DMS79 (cell line): ENCODE results near the gene ATOH8.
A peak's percentile ranks its signal among the peaks of the same experiment; 100 is the strongest.

Source experiments
- DNase-seq: peaks from one replicate; lab custom pipeline; 2025; lab: John Stamatoyannopoulos, UW

The ATOH8 gene

DNA sequence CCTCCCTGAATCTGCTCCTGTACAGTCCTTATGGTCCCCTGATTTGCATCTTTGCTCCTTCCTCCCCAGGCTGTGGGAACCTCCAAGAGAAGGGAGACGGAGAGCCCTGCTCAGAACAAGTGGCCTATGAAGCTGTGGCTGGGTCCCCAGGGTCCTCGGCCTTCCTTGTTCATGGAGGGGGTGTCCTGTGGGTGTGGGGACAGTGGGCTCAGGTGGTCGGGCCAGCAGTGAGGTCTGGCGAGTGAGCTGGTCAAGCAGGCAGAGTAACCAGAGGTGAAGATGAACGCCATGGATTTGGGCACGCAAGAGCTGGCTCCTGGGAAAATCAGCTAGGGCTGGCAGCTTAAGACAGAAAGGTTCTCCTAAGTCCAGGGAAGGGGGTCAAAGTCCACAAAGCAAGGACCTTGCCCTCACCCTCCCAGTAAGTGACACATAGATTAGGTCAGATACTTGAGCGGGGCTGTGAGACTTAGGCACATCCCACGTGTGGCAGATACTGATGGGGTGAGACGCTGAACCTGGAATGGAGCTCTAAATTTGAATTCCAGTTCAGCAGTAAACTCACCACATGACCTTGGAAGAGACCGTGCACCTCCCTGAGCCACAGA is 34.8 kb upstream of the ATOH8 start:
- DNase-seq = no peak

DNA sequence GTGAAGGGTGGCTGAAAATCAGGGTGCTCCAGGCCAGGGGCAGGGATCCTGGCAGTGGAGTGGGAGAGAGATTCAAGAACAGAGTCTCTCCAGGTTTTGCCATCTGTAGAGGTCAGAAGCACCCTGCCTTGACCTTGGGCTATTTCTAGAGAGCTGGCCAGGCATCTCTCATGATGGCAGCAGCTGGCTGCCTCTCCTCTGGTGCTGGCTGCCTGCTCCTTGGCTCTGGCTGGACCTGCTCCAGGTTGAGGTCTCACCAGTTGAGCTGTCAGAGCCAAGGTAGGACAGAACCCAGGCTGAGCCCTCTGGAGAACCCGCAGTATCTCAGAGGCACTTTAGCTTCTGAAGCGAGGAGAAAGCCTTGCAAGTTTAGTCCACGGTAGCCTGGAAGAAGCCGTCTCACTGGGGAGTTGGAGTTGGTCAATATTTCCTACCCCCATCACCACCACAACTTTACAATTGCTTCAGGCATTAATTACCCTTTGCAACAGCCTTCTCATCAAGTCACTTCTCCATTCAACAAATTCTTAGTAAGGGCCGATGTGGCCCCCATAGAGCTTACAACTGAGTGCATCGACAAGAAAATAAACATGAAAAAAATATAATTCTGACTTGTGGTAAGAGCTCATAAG is 34.1 kb upstream of the ATOH8 start:
- no peak for DNase-seq

DNA sequence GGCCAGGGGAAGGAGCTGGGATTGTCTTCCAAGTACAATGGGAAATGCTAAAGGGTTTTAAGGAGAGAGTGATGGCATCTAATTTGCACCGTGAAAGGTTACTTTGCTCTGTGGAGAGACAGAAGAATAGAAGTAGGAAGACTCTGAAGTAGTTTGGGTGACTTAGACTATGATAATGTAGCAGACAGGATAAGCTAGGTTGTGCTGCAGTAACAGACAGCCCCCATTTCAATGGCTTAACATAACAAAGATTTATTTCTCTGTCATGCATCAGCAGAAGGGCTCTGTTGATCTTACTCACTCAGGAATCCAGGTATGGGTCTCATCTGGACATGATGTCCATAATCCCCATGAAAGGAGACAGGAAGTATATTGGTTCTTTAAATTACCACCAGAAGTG is 33.3 kb upstream of the ATOH8 start:
- DNase-seq = no peak

DNA sequence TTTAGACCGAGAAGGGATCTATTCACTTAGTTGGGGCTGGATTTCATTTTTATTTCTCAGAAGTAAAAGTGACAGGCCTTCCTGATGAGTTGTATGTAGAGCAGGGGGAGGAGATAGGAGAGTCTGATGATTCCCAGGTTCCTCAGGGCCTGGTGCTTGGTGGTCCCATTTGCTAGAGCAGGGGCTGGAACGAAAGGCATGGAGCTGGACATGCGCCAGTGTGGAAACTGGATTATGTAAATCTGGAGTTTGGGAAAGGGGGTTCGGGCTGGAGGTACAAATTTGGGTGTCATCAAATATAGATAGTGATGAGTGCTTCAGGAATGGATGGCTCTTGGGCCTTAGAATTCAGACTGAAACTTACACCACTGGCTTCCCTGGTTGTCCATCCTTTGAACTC is 32.1 kb upstream of the ATOH8 start:
- DNase-seq = no peak

DNA sequence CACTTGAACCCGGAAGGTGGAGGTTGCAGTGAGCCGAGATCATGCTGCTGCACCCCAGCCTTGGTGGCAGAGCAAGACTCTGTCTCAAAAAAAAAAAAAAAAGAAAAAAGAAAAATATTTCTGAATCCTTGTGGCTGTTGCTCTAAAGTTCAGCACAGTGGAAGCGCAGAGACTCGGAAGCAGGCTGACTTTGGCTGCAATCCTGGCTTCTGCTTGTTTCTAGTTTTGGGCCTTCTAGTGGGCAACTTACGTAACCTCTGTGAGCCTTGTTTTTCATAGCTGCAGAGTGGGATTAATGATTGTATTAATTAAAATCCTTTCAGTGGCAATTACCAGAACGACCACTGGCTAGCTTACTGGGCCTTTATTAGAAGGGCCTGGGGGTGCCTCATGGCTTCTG is 31.3 kb upstream of the ATOH8 start:
- no peak for DNase-seq

DNA sequence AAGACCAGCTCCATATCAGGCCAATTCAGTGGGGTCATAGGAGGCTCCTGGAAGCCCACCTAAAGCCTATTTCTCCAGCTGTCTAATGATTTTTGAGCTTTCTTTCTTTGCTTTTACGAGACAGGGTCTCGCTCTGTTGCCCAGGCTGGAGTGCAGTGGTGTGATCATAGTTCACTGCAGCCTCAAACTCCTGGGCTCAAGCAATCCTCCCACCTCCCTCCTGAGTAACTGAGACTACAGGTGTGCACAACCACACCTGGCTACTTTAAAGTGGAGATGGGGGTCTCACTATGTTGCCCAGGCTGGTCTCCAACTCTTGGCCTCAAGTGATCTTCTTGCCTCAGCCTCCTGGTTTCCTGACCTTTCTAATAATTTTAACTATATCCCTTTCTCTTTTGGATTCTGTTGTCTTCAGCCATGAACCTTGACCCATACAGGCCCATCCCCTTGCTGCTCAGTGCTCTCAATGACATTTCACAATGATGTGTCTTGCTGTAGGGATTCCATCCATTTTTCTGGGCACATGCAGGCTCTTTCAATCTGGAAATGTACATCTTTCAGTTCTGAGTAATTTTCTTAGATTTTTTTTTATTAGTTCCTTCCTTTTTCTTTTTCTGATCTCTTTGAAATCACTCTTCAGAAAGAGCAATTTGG is 30.0 kb upstream of the ATOH8 start:
- DNase-seq = no peak

DNA sequence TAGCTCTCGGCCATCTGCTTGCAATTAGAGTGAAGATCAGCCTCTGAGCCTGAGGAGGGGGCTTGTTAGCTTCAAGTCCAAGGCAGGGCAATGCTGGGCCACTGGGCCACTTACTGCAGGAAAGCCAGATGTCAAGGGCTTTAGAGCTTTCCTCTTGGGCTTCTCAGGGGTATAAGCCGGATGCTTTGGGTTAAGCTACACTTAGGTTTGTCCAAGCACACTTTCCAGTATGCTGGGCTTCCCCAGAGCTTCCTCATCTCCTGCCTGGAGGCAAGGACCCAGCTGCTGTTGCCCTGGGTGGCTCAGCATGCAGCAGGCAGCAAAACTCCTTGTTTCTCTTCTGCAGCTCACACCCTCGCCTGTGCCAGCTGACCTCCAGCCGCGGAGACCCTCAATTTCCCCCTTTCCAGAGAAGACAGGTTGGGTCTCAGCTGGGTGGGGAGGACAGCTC is 29.0 kb upstream of the ATOH8 start:
- no peak for DNase-seq

DNA sequence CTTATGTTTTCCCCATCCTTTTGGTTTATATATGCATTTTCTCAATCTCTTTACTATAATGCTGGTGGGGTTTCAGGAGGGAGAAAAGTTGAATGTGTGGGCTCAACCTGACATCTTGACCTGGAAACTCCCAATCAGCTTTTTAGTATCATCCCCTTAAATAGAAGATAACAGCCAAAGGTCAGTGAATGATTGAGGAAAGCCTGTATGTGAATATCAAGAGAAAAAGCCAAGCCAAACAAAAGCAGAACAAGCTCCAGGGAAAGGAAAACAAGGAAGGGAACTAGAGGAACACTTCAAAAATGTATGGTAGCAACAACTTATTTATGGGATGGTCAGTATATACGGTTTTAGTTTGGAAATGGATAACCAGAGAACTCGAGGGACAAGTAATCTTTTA is 28.3 kb upstream of the ATOH8 start:
- DNase-seq = no peak

DNA sequence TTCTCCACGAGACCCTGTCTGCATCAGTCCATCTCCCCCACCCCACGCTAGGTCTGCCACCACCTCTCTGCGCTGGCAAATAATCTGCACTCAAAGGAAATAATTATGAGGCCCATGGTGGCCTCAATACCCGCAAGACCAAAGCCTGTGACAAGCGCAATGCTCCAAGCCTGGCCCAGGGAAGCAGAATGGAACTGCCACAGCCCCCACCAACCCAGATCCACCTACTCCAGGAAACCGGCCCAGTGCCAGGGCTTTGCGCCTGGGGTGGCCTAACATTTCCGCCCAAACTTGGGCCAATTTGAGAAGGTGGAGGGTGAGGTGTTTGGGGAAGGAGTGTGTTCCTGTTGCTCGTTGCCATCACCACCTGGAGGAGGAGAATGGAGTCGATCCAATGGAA is 26.0 kb upstream of the ATOH8 start:
- DNase-seq = no peak

DNA sequence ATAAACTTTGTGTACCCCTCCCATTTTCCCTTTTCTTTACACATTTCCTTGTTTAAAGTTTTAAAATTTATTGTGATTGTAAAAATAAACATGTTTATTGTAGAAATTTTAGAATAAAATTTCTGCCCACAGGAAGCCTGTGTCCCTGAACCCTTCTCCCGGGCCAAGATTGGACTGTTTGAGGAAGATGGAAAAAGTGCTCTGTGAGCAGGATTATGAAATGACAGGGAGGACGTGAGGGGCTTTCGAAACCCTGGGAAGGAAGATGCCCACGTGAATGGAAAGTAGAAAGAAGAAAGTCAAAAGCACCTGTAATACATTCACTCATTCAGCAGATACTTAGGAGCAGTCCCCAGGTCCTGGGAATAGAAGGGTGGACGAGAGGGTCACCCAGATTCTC is 25.4 kb upstream of the ATOH8 start:
- no peak for DNase-seq

DNA sequence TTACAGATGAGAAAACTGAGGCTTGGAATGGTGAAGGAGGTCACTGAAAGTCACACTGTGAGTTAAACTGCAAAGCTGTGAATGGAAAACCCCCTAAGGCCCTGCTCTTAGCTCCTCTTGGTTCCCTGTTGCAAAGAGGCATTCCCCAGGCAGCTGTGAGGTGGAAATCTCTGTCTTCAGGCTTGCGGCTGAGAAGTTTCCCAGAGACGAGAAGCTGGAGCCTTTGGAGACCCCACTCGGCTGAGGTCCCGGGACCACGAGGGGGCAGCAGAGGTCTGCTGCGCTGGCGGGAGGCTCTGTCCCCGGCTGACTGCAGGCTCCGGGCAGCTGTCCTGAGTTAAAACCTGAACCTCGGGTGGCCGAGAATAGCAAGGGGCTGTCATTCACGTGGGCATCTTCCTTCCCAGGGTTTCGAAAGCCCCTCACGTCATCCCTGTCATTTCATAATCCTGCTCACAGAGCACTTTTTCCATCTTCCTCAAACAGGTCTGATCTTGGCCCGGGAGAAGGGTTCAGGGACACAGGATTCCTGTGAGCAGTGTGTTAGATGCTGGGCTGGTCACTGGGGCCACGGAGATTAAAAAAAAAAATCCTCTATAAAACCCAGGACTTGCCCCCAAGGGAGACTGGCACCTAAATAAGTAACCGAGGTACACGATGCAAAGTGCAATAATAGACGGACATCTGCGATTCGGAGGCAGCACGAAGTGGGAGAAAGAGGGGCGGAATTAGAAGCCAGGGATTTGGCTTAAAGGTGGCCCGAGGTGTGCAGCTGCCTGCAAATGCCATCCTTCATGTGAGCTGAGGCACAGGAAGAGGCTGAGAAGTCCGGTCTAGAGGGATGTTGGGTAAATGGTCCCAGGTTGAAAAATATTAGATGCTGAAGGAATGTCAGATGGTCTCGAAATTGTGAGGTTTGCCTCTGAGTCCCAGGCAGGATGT is 24.6 kb upstream of the ATOH8 start:
- DNase-seq = peak; percentile 35

DNA sequence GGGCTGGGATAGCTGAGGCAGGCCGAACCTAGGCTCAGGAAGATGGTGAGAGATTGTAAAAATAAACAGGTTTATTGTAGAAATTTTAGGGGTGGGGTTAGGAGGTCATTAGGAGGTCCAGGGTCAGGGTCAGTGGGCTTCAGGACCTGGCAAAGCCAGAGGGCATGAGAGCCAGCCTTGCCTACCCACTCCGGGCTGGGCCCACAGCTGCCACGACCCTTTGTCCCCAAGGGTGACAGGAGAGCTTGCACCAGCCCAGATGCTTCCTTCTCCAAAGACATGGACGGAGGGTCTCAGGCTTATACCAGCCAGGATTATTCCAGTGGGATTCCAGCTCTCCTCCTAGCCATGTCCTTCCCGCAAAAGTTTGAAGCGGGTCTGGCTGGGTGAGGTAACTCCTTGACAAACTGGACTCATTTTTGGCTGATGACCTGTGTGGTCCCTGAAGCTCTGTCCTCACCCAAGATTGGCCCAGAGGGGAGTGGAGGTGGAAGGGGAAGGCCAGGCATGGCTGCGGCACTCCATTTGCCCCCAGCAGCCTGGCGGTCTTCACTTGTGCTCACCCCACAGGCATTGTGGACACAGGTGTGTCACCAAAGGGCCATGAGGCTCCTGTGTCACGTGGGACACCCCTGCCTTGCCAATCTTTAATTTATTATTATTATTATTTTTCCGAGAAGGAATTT is 23.8 kb upstream of the ATOH8 start:
- no peak for DNase-seq

DNA sequence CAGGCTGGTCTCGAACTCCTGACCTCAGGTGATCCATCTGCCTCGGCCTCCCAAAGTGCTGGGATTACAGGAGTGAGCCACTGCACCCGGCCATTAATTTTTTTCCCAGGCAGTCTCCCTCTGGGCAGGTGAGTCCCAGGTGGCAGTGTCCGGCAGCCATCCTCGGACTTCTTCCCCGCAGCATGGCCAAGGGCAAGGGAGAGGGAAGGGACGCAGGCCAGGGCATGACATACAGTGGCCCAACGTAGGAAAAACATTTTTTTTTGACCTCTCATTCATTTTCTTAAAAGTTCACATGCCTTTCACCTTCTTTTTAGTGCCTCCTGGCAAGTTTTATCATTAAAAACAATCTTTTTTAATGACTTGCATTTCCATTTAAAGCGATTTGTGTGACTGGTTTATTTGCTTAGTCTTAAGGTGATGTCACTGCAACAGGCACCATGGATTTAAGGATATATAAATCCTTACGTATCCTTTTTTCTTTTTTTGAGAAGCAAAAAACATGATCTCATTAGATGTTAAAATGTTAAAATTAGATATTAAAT is 23.0 kb upstream of the ATOH8 start:
- no peak for DNase-seq

DNA sequence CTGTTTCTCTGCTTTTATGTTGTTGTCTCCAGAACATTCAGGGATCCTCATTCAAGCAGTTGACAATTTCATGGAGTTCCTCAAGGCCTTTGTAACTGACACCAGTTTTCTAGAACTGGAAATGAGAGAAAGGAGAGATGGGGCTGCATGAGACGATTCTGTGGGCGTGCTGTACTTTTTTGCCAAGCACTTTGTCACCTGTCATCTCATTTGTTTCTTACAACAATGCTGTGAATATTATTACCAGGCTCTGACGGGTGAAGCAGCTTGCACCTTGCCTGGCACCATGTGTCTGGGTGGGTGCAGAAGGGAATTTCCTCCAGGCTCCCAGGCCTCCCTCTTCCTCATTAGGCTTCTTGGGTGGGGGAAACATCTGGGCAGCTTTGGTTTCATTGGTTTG is 22.2 kb upstream of the ATOH8 start:
- DNase-seq = no peak

DNA sequence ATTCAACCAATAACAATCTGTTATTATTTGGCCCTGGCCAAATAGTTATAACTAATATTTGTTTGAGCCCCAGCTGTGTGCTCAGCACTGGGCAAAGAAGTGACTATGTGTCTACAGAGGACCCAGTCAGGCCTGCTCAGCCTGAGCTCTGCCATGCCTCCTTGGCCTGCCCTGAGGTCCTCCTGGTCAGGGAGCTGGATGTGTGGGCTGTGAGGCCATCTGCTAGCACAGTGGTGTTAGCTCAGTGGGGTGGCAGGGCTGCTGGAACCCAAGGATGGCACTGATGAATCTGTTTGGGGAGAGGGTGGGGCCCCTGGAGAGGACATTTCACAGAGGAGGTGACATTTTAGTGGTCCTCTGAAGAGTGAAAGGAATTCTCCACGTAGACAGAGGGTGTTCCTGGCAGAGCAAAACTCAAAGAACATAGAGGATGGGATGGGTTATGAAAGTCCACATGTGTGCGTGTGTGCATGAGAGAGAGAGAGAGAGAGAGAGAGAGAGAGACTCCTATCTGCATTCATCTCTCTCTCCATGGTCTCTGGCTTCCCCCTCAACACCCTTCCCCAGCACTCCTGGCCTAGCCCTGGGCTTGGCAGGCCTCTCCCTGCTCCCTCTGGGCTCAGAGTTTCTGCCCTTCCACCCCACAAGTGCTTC is 21.2 kb upstream of the ATOH8 start:
- DNase-seq = no peak

DNA sequence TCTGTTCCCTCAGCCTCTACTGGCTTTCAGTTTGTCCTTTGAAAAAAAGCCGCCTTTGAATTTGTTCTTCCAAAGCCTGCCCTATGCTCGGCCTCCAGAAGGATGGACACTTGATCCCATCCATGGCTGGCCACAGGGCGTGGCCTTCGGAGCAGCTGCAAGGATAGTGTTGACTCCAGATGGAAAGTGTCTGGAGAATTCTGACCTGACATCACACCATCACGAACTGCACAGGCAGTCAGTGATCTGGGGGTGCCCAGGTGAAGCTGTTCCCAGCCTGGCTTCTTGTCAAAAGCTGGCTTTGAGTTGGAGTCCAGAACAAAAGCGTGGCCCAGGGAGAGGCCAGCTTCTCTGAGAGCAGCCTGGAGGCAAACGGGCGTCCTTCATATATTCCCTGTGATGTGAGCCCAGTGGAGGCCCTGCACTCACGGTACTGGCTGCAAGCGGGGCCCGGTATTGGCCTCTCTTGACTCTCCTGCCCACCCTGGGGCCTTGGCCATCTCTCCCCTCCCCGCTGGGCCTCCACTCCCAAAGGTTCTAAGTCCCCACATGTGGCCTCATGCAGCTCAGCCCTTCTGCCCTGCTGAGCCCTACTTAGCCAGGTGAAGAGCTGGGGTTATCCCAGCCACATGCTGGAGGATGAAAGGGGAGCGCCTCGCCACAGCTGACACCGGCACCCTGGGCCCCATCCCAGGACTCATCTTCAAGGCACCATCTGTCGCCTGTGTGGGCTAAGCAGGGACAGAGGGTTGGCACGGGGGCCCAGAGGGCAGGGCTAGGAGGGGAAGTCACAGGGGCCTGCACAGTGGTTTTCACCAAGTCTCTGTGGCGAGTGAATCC is 20.4 kb upstream of the ATOH8 start:
- no peak for DNase-seq

DNA sequence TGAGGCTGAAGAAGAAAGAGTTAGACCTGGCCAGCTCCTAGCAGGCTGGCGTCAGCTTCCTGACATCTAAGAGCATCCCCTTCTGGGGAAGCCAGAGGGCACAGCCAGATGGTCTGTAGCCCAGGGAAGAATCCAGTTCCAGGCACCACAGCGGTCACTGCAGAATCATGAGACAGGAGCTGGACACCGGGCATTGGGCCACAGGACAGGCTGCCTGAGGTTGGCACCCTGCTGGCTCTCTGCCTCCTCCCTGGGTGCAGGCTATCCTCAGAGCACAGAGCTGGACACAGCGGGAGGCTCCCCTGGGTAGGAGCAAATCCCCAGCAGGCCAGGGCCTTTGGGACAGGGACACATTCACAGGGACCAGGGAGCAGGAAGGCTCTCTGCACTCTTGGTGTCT is 19.8 kb upstream of the ATOH8 start:
- no peak for DNase-seq

DNA sequence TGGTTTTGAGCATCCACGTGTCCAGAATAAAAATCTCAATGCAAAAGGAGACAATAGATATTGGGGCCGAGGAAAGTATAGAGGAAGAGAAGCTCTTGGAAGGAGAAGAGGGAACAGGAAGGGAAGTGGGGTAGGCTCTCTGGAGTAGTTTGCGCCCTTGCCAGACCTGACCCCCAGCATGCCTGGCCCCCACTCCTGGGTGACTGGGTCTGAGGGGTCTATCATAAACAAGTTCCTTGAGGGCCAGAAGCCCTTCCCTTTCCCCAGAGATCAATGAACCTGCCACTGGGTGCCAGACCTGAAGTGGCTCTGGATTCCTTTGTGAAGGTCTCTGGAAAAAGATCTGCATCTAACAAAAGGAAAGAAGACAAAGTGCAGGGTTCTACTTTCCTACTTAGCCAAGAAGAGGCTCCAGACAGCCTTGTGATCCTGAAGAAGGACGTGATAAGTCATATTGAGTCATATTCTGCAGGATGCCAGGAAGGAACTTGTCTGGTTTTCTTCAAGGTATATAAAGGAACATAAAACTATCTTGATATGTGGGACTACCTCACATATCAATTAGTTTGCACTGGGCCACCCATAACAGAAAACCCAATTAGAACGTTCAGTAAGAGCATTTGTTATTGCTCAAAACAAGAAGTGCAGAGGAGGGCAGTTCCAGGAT is 18.7 kb upstream of the ATOH8 start:
- no peak for DNase-seq

DNA sequence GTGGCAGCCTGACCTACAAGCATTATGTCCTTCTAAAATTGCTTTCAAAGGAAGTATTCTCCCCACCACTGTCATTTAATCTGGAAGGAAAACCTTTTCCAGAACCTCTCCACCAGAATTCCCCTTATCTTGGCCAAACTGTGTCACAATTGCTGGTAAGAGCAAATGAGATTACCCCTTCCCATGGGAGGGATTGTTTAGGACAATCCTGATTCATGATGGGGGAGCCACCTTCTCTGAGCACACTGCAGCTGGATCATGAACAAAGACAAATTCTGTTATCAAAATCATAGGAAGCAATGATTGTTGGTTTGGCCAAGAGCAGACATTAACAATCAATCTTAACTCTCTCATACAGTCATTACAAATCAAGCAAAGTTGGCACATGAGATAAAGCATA is 18.1 kb upstream of the ATOH8 start:
- no peak for DNase-seq
